Natural killer cell treated with Interleukin-12 subunit alpha and Interleukin-12 subunit beta and Interleukin-15 and Interleukin-18, amount 100 ng/mL, for 72 hours (primary cell): Measurements from ENCODE around the gene FRMPD4. TPM values are rescaled to one million over a fixed set of nuclear protein-coding genes. Genes with fewer than 3 reads are reported as not detected.
"Not testable (repeated sequence)": the region's sequence is repeated elsewhere in the genome, so short reads cannot be mapped to it uniquely, and the experiment has no call there.

ENCODE experiments used
- ATAC-seq, 2 donors: fragments of 150-1000 bp; cut with Tn5 transposase in 1 of 2; sonication (Bioruptor Pico), chemical (Tn5 transposase) in 1 of 2; 2 replicates each; pipeline ENCODE4 v1.10.0; 2021
- DNase-seq: peaks from one replicate; pipeline ENCODE4 v3.0.0; 2022; ENCODE audit warnings: low spot score
- H3K27ac Mint-ChIP-seq, 2 donors: 1 replicate in 1 of 2; 2 replicates in 1 of 2; pipeline ENCODE4 v1.8.0; 2022; ENCODE audit warnings: mixed read lengths in 2 of 2, mild to moderate bottlenecking in 1 of 2, moderate library complexity in 1 of 2
- H3K27me3 Mint-ChIP-seq, 2 donors: 1 replicate in 1 of 2; 2 replicates in 1 of 2; pipeline ENCODE4 v1.8.0; 2022; ENCODE audit warnings: mixed read lengths in 2 of 2
- H3K36me3 Mint-ChIP-seq: one replicate; pipeline ENCODE4 v1.8.0; 2022; ENCODE audit warnings: mixed read lengths
- H3K4me1 Mint-ChIP-seq, 2 donors: 1 replicate in 1 of 2; 2 replicates in 1 of 2; pipeline ENCODE4 v1.8.0; 2022; ENCODE audit warnings: low read depth in 2 of 2, mixed read lengths in 2 of 2, mild to moderate bottlenecking in 1 of 2
- H3K4me3 Mint-ChIP-seq: one replicate; pipeline ENCODE4 v1.8.0; 2022; ENCODE audit warnings: mixed read lengths
- H3K9me3 Mint-ChIP-seq: 2 replicates; pipeline ENCODE4 v1.8.0; 2022; ENCODE audit warnings: mixed read lengths
- total RNA-seq, 2 donors: library from RNA; stranded (reverse); gene quantifications; one replicate each; pipeline ENCODE4 v1.2.3, GENCODE V29; 2022

FRMPD4 gene
- total RNA-seq, 2 donors from 2014 or later = not detected

GRCh38 chrX:12463052-12463451 lies 324.8 kb downstream of the FRMPD4 start:
- H3K27ac Mint-ChIP-seq = no peak overlapping the region
- peaks cover 0 to under 1% of the 10 kb centered on the region in 2 donors for H3K27me3 Mint-ChIP-seq
- ATAC-seq = no peak
- H3K4me3 Mint-ChIP-seq = no peak overlapping the region
- no peaks in the 10 kb centered on the region for H3K36me3 Mint-ChIP-seq
- no peaks in the 10 kb centered on the region for H3K4me1 Mint-ChIP-seq
- no peak for DNase-seq
- H3K9me3 Mint-ChIP-seq = no peaks in the 10 kb centered on the region

- H3K4me1 Mint-ChIP-seq = no peaks in the 10 kb centered on the region
- ATAC-seq = no peak
Measured at GRCh38 chrX:12463873-12464272, 325.6 kb downstream of the FRMPD4 start.

GRCh38 chrX:12467321-12467720 lies 329.0 kb downstream of the FRMPD4 start:
- DNase-seq (no peak), ATAC-seq (no peak)
- Mint-ChIP-seq H3K9me3 (peaks cover 5% of the 10 kb centered on the region), H3K27ac (no peak overlapping the region), H3K4me3 (no peak overlapping the region), H3K27me3 (peaks cover 0 to 3% of the 10 kb centered on the region in 2 donors), H3K36me3 (no peaks in the 10 kb centered on the region), H3K4me1 (no peaks in the 10 kb centered on the region)

More at GRCh38 chrX:12463873-12464272, 325.6 kb downstream of the FRMPD4 start:
- Mint-ChIP-seq H3K27me3 (peaks cover 0 to 3% of the 10 kb centered on the region in 2 donors), H3K36me3 (no peaks in the 10 kb centered on the region), H3K4me3 (no peak overlapping the region), H3K27ac (no peak overlapping the region), H3K9me3 (no peaks in the 10 kb centered on the region)
- no peak for DNase-seq

- DNase-seq (no peak), ATAC-seq (no peak)
- Mint-ChIP-seq H3K36me3 (no peaks in the 10 kb centered on the region), H3K4me3 (no peak overlapping the region), H3K9me3 (peaks cover 5% of the 10 kb centered on the region), H3K4me1 (no peaks in the 10 kb centered on the region), H3K27me3 (peaks cover 0 to 5% of the 10 kb centered on the region in 2 donors), H3K27ac (no peak overlapping the region)
Measured at GRCh38 chrX:12469296-12469695, 331.0 kb downstream of the FRMPD4 start.

DNA sequence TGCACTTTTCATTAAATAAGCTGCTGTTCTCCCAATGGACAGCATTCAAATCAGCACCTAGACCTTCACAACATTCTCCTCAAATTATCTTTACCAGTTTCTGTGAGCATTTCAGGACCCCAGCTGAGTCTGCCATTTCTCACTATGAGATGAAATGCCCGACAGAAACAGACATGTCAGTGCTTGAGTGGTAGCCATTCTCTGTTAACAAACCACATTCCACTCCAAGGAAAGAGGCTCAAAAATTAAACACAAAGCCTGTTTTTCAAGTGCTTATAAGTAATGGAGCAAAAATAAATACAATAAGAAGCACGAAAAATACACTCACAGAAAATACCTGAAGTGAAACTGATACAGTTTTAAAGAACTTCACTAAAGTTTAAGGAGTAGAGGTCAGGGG lies 332.8 kb downstream of the FRMPD4 start:
- ATAC-seq (no peak), DNase-seq (no peak)
- Mint-ChIP-seq H3K4me1 (no peaks in the 10 kb centered on the region), H3K27me3 (peaks cover 0 to 5% of the 10 kb centered on the region in 2 donors), H3K36me3 (no peaks in the 10 kb centered on the region), H3K27ac (no peak overlapping the region), H3K9me3 (peaks cover 5% of the 10 kb centered on the region), H3K4me3 (no peak overlapping the region)

GRCh38 chrX:12480956-12481355 lies 342.7 kb downstream of the FRMPD4 start:
- Mint-ChIP-seq H3K9me3 (peaks cover 2% of the 10 kb centered on the region), H3K36me3 (no peaks in the 10 kb centered on the region), H3K4me3 (no peak overlapping the region), H3K4me1 (no peaks in the 10 kb centered on the region), H3K27ac (no peak overlapping the region), H3K27me3 (no peaks in the 10 kb centered on the region)
- DNase-seq (no peak), ATAC-seq (no peak)

- H3K36me3 Mint-ChIP-seq = no peaks in the 10 kb centered on the region
- no peak for DNase-seq
- no peak overlapping the region for H3K4me3 Mint-ChIP-seq
- H3K4me1 Mint-ChIP-seq = no peaks in the 10 kb centered on the region
- no peak for ATAC-seq
- H3K27ac Mint-ChIP-seq = no peak overlapping the region
- H3K27me3 Mint-ChIP-seq = no peaks in the 10 kb centered on the region
- H3K9me3 Mint-ChIP-seq = no peaks in the 10 kb centered on the region
Measured at GRCh38 chrX:12488220-12488619, 349.9 kb downstream of the FRMPD4 start.

- DNase-seq = no peak
- Mint-ChIP-seq H3K27ac (no peak overlapping the region), H3K4me1 (no peaks in the 10 kb centered on the region), H3K36me3 (no peaks in the 10 kb centered on the region), H3K27me3 (no peaks in the 10 kb centered on the region), H3K9me3 (no peaks in the 10 kb centered on the region), H3K4me3 (no peak overlapping the region)
- no peak for ATAC-seq
Measured at GRCh38 chrX:12488771-12489170, 350.5 kb downstream of the FRMPD4 start.

- no peak overlapping the region for H3K4me3 Mint-ChIP-seq
- H3K27me3 Mint-ChIP-seq = no peaks in the 10 kb centered on the region
- H3K4me1 Mint-ChIP-seq = no peaks in the 10 kb centered on the region
- no peak for ATAC-seq
- DNase-seq = no peak
- no peaks in the 10 kb centered on the region for H3K9me3 Mint-ChIP-seq
- no peak overlapping the region for H3K27ac Mint-ChIP-seq
- no peaks in the 10 kb centered on the region for H3K36me3 Mint-ChIP-seq
Measured at GRCh38 chrX:12489341-12489740, 351.1 kb downstream of the FRMPD4 start.

DNA sequence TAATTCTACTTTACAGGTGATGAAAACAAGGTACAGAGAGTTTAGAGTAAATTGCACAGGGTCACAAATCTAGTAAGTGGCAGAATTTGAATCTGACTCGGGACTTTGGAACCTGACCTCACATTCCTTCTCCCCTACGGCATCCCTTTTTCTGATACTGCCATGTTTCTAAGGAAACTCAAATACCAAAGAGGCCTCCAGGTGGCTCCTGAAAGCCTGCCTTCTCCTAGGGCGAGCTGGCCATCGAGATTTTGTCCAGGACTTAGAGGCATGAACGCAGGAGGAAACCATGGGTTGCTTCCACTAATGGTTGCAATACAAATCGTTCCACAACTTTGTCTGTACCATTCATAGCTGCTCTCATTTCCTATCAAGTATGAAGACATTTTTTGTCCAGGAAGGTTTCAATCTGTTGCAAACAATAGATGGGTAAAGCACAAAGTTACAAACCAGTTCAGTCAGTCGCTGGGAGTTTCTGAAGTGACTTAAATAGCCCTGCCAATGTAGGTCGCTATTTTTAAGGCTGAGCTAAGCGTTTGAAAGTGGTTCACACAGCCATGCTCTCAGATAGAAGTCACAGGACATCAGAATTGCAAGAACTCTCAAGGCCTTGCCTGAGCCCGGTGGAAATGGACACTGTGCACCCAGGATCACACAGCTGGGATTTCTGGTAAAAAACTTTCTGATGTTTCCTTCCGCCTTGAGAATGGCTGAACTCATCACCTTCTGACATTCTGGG lies 356.3 kb downstream of the FRMPD4 start:
- no peak for DNase-seq
- Mint-ChIP-seq H3K27ac (no peak overlapping the region), H3K9me3 (no peaks in the 10 kb centered on the region), H3K27me3 (no peaks in the 10 kb centered on the region), H3K4me1 (no peaks in the 10 kb centered on the region), H3K4me3 (no peak overlapping the region), H3K36me3 (no peaks in the 10 kb centered on the region)
- no peak for ATAC-seq

GRCh38 chrX:12496343-12496742 lies 358.1 kb downstream of the FRMPD4 start:
- no peaks in the 10 kb centered on the region for H3K4me1 Mint-ChIP-seq
- no peaks in the 10 kb centered on the region for H3K27me3 Mint-ChIP-seq
- H3K27ac Mint-ChIP-seq = no peak overlapping the region
- no peak overlapping the region for H3K4me3 Mint-ChIP-seq
- H3K36me3 Mint-ChIP-seq = no peaks in the 10 kb centered on the region
- ATAC-seq = no peak
- no peaks in the 10 kb centered on the region for H3K9me3 Mint-ChIP-seq
- no peak for DNase-seq

DNA sequence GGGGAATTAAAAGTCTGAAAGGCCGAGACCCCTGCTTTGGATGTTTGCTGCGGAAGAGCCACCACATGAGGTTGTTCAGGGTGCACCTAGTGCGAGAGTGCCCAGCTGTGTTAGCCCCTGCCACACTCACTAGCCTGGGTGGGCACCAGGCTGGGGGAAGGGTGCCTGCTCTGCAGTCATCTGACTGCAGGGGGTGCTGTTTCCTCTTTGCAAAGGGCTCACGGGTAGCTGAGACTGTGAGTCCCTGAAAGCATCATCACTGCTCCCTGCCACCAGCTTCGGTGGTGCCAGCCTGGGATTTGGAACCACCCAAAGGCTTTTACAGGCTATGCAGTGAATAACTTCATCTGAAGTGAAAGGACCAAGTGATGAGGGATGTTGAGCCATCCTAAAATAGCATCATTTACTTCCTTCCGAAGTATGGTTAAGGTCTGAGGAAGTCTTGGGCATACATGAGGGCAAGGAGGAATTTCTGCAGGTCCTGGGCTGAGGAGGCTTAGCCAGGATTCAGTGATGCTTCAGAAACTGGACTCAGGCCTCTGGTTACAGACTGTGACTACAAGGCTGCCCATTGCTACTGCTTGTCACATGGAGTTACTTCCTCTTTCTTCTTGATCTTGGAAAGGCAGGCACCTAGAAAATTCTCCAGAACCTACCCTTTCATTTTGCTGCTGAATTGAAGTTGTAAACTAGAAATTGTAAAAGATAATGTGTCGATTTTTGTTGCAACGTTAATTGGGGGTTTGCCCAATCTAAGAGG lies 359.7 kb downstream of the FRMPD4 start:
- H3K27me3 Mint-ChIP-seq = peaks cover 0 to 6% of the 10 kb centered on the region in 2 donors
- H3K9me3 Mint-ChIP-seq = no peaks in the 10 kb centered on the region
- no peak for DNase-seq
- peak in 1 of 2 donors; percentile 43 for ATAC-seq
- H3K4me1 Mint-ChIP-seq = no peaks in the 10 kb centered on the region
- H3K4me3 Mint-ChIP-seq = no peak overlapping the region
- no peaks in the 10 kb centered on the region for H3K36me3 Mint-ChIP-seq
- no peak overlapping the region for H3K27ac Mint-ChIP-seq

- Mint-ChIP-seq H3K4me1 (no peaks in the 10 kb centered on the region), H3K27ac (no peak overlapping the region), H3K27me3 (peaks cover 0 to 6% of the 10 kb centered on the region in 2 donors), H3K4me3 (no peak overlapping the region), H3K9me3 (no peaks in the 10 kb centered on the region), H3K36me3 (no peaks in the 10 kb centered on the region)
- ATAC-seq (no peak), DNase-seq (no peak)
Measured at GRCh38 chrX:12505127-12505526, 366.9 kb downstream of the FRMPD4 start.

GRCh38 chrX:12515384-12515783 lies 377.1 kb downstream of the FRMPD4 start:
- H3K36me3 Mint-ChIP-seq, H3K4me3 Mint-ChIP-seq, ATAC-seq, DNase-seq, H3K27ac Mint-ChIP-seq, H3K27me3 Mint-ChIP-seq, H3K9me3 Mint-ChIP-seq, H3K4me1 Mint-ChIP-seq: not testable (repeated sequence)
